ENCODE results near the gene GSTT2.
"Not testable (repeated sequence)": the region's sequence is repeated elsewhere in the genome, so short reads cannot be mapped to it uniquely, and the experiment has no call there.

Gene GSTT2

DNA sequence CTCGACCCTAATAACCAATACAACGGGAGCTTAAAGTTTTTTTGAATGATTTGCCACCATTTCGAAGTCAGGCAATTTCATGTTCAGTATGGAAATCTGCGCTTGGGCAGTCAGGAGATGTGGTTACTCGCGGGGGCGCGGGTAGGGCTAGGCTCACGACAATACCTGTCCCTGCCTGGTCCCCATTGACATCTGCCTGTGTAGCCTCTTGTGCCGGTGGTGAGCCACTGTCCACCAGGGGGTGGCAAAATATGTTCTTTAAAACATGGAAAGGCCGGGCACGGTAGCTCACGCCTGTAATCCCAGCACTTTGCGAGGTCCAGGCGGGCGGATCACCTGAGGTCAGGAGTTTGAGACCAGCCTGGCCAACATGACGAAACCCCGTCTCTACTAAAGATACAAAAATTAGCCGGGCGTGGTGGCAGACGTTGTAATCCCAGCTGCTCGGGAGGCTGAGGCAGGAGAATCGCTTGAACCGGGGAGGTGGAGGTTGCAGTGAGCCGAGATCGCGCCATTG, 5.0 kb upstream of the GSTT2 start:
- not testable (repeated sequence) for DNase-seq

DNA sequence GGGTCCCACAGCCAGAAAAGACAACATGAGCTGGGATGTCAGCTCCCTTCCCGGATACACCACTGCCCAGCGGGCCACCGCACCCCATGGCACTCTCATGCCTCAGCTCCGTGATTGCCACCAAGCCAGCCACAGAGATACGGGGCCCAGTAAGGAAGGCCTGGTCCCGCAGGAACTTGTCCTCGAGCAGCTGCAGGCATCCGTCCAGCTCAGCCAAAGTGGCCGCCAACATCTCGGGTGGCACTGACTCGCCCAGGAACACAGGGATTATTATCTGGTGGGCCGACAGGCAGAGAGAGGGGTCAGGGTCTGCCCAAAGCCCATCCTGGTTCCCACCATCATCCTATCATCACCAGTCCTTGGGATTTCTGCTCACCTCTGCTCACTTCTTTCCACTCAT, 2.6 kb upstream of the GSTT2 start:
- DNase-seq: not testable (repeated sequence)

DNA sequence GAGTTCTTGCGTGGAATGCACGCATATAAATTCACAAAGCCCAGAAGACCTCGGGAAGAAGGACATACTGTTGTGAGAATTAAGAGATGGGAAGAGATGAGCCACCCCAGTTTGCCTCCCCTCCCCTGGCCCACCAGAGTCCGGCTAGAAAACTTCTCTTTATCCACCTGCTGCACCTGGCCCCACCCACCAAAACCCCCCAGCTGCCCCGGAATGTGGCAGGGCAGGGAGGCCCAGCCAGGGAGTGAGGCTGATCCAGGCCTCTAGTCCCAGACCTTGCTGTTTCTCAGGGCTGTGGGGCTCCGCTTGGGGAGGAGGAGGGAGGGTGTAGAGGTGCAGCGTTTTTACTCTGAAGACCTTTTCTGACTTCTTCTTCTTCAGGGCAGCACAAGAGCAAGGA, 633 bp downstream of the GSTT2 start:
- not testable (repeated sequence) for DNase-seq

DNA sequence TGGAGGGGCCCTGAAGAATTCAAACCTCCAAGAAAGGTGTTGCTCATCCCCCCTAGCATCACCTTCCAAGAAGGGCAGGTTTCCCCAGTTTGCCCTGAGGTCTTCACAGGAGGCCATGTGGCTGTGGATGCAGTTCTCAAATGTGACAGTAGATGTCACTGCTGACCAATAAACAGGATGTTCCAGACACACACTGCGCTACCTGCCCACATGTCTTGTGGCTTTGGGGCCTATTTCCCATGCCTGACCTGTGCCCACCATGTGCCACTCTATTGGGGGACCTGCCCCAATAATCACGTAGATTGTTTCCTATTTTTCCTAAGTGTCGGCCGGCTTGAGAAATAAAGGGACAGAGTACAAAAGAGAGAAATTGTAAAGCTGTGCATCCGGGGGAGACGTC, 4.5 kb downstream of the GSTT2 start:
- peak; percentile 68 for DNase-seq

DNA sequence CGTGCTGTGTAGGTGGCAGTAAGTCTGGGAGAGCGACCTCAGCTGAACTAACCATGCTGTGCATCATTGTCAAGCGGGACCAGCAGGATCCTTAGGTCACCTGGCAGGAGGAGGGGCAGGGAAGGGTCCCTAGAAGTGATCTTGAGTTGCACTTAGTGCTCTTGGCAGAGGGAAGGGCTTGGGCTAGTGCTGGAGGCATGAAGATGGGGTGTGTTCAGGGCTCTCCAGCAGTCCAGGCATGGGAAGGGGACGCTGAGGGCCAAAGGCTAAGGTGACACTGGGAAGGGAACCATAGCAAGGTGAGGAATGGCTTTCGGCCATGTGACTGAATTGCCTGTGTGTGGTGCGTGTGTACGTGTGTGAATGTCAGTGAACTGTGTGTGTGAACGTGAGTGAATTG, 6.2 kb downstream of the GSTT2 start:
- DNase-seq: not testable (repeated sequence)

DNA sequence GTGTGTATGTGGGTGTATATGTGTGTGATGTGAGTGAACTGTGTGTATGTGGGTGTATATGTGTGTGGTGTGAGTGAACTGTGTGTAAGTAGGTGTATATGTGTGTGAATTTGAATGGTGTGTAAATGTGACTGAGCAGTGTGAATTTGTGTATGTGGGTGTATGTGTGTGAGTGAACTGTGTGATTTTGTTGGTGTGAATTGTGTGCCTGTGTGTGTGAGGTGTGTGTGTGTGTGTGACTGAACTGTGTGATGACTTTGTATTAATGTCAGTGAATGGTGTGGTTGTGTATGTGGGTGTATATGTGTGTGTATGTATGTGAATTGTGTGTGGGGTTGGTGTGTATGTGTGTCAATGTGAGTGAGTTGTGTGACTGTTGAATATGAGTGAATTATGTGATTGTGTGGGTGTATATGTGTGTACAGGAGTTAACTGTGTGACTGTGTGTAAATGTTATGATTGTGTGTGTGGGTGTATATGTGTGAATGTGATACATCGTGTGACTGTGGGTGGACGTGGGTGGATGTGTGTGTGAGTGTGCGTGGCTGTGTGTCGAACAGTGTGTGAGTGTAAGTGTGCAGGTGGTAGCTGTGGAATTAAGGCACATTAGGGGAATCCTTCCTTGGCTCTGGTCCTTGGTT, 6.7 kb downstream of the GSTT2 start:
- not testable (repeated sequence) for DNase-seq

DNA sequence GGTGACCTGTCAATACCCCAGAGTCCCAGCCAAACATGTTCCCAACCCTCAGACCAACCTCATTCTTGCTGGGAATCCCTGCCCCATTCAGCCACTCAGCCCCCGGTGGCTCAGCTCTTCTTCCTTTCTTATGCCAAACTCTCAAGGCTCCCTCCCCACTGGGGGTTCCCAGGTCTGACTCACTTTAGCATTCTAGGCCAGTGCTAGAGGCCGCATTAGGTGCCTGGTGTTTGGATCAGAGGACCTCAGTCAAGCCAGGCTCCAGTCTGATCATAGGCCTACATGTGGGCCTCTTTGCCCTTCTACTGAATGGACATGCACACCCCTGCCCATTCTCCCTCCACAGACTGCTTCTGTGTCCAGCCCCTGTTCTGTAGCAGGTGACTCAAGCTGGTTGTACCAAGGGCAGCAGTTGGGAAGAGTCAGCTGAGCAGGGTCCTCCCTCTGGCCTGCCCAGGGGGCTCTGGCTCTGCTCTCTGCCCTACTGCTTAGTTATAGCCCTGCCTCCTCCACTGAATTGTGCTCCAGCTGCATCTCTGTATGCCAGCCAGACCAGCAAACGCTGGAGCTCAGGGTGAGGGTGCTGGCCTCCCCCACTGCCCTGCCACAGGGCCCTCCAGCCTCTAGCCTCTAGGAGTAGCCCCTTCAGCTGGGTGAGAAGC, 9.8 kb downstream of the GSTT2 start:
- not testable (repeated sequence) for DNase-seq

DNA sequence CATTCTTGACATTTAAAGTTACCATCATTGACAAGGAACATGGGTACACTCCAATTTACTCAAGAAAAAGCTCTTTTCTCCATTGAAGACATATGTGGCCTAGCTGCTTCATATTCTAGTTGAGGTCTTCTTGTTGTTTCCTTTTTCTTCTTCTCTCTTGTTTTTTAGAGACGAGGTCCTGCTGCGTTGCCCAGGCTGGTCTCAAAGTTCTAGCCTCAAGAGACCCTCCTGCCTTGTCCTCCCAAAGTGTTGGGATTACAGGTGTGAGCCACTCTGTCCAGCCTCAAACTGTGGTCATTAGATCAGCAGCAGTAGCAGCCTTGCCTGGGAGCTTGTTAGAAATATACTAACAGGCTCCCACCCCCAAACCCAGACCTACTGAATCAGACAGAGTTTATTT, 13.1 kb downstream of the GSTT2 start:
- DNase-seq: not testable (repeated sequence)

DNA sequence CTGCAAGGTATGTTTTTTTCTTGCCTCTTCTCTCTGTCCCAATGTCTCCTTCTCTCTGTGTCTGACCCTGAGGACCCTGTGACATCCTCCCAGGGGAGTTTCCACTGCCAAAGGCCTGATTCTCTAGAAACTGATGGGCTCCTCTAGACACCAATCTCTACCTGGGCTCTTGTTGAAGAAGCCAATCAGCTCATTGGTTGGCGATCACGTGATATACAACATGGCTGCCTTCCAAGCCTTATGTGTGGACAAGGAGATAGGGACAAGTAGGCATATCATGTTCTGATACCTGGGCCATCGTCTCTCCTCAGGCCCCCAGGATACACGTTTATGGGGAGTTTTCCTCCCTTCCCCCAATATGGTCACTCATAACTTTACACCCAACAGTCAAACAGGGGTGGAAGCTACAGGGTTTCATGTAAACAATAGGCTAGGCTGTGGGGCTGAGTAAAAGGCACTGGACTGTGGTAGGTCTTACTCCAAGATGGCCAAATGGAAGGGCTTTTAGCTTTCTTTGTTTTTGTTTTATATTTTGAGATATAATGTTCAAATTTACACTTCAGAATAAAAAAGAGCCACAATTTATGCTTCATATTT, 13.7 kb downstream of the GSTT2 start:
- DNase-seq: not testable (repeated sequence)

DNA sequence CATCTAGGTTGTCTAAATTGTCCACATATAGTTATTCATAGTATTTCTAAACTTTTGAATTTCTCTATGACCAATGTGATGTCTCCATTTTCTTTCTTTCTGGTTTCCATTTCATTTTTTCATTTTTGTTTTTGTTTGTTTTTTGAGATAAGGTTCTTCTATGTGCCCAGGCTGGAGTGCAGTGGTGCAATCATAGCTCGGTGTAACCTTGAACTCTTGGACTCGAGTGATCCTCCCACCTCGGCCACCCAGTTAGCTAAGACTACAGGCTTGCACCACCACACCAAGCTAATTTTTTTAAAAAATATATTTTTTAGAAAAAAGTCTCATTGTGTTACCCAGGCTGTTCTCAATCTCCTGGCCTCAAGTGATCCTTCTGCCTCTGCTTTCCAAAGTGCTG, 17.2 kb downstream of the GSTT2 start:
- no peak for DNase-seq

DNA sequence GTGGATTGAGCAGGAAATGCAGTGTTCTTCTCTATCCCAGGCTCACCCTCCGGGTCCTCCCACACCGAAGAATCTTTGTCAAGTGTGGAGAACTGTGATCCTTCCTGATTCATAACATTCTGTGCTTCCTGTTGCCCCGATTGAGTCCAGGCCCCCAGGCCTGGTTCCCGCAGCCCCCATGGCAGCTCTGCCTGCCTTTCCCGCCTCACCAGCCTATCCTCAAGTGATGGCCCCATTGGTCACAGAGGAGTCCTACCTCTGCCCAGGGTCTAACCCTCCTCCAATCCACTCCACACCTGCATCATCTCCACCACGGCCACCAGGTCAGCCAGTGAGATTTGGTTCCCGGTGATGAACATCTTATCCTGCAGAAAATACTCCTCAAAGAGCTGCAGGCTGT, 19.8 kb downstream of the GSTT2 start:
- not testable (repeated sequence) for DNase-seq

DNA sequence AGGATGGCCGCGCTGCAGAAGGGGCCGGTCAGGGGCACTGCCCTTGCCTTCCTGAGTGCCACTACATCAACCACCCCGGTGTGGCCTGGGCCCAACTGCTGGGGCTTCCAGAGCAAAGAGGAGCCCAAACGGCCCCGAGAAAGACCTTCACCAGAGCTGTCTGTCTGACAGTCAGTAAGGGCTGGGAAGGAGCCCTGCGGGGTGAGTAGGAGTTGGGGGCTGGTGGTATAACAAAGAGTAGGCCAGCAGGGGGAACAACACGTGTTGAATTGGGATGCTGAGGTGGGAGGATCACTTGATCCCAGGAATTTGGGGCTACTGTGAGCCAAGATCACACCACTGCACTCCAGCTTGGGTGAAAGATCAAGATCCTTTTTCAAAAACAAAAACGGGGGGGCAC, 21.4 kb downstream of the GSTT2 start:
- no peak for DNase-seq

DNA sequence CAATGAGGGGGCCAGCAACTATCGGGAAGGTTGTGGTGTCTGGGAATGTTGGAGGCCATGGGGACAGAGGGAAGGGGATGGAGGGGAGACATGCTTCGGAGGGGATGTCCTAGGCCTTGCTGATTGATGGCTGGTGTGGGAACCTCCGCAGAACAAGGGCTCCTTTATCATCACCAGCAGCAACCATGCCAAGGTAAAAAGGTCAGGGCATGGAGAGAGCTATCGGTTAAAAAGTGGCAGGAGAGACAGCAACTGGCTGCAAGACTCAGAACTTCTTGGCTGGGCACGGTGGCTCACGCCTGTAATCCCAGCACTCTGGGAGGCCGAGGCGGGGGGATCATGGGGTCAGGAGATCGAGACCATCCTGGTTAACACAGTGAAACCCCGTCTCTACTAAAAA, 22.3 kb downstream of the GSTT2 start:
- DNase-seq: no peak

DNA sequence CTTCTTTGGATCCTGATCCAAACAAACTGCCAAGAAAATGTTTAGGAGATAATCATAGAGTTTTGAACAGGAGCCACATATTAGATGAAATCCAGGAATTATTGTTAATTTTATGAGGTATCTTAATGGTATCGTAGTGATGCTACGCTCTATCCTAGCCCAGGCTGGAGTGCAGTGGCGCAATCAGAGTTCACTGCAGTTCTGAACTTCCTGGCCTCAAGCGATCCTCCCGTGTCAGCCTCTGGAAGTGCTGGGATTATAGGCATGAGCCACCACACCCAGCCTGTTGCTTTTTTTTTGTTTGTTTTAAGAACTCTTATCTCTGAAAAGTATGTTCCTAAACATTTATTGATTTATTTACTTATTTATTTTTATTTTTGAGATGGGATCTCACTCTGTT, 22.9 kb downstream of the GSTT2 start:
- DNase-seq: no peak

DNA sequence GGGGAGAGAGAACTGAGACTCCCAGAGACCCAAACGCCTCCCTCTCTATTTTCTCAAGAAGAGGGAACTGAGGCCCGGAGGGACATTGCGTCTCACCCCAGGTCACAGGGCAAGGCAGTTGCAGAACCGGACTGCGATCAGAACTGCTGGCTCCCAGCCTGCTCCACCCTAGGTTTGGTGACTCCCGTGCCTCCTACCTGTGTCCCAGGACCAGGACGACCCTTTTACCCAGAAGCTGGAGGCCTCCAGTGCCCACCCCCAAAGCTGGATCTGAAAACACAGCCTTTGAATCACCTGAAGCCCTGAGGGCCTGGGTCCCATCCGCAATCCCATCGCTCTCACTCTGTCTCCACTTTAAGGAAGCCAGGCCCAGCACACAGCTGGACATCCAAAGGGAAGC, 24.0 kb downstream of the GSTT2 start:
- DNase-seq: no peak

DNA sequence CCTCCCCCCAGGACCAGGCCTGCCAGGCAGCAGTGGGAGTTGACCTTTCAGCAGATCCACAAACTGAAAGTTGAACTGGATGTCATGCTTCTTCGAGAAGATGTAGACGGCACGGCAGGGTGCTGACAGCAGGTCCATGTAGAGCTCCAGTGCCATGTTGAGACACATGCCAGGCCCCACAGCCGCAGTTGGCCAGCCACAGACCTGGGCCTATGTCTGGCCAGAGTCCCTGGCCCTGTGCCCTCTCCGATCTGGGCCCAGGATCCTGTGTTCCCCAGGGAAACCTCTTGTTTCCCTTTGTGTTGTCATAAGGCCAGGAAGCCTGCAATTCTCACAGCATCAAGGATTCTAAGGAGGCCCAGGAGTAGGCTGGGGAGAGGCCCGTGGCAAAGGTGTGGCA, 25.3 kb downstream of the GSTT2 start, which contains the start of gene GSTT4:
Gene GSTT4, minus strand, starts transcription at position 253 of the 400 bp plus-strand sequence. Its CDS starts 97 bp downstream, at position 156.
- DNase-seq: no peak

DNA sequence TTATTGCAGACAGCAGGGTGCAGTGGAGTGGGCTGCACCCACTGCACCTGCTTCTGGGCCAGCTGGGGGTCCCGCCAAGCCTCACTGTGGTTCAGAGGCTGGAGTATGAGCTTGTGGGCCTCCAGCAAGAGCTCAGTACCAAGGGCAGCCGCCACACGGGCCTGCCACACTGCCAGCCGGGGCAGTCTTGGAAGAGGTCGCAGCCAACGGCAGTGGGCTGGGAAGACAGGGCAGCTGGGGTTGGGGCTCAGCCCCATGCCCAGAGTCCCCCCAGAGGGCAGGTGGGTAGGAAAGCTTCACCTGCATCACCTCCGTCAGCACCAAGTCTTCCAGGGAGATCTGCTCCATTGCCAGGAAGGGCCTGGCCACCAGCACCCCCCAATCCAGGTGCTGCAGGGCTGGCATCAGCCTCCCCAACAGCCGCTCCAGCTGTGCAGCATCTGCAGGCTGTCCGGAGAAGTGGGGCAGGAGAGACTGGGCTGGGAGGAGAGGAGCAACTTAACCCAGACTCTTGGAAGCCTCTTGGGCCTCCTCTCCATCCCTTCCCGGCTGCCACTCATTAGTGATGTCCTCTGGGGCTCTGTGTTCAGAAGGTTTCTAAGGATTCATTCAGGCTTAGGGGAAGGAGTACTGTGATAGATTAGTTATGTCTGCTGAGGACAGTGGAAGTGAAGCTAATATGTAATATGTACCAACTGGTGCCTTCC, 26.4 kb downstream of the GSTT2 start:
- no peak for DNase-seq

DNA sequence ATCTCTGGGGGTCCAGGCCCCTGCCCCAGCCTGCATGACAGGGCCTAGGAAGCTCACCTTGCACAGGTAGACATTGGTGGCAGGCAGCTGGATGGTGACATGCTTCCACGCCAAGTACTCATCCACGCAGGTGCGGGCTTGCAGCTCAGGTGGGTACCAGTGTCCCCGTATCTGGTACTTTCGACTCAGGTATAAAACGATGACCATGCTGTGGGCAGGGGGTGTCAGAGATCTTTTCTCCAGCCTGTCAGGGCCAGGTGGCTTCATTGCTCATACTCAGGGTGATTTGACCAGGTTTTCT, 26.9 kb downstream of the GSTT2 start:
- no peak for DNase-seq

DNA sequence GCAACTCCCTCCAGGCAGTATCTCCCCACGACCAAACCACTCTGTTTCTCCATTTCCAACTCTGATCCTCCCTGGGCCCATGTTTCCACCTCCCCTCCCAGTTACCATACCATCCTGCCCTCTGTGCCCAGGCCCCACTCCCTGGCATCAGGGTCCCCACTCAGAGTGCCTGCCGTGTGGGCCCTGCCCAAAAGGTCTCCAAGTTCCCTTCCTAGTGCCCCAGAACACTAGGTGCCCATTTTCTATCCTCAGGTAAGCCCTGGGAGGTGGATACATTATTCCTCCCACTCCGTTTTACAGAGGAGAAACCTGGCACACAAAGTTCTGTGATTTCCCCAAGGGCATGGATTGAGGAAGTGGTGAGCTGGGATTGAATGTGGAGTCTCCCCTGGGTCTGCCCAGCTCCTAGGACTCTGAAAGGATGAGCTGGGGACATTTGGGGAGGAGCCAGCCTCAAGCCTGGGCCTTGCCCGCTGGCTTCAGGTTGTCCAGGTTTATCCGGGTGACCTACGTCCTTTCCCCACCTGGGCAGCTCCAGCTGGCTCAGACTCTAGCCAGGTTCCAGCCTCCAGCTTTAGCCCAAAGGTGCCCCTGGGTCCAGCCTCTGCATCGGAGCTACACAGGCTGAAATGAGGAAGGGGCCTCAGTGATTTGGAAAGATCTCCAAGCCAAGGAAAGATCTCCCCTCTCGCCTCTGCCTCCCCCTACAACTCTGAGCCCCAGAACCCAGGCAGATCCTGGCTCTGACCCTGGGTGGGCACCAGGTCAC, 27.5 kb downstream of the GSTT2 start:
- DNase-seq: no peak

DNA sequence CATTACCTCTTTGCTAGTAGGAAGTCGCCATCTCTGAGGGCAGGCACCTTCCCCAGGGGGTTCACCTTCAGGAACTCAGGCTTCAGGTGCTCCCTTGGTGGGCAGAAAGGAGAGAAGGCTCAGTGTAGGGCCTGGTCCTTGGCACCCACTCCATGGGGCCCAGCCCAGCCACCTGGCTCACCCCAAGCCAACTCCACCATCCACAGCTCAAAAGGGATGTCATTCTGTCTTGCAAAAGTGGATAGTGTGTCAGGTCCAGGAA, 28.0 kb downstream of the GSTT2 start:
- no peak for DNase-seq

DNA sequence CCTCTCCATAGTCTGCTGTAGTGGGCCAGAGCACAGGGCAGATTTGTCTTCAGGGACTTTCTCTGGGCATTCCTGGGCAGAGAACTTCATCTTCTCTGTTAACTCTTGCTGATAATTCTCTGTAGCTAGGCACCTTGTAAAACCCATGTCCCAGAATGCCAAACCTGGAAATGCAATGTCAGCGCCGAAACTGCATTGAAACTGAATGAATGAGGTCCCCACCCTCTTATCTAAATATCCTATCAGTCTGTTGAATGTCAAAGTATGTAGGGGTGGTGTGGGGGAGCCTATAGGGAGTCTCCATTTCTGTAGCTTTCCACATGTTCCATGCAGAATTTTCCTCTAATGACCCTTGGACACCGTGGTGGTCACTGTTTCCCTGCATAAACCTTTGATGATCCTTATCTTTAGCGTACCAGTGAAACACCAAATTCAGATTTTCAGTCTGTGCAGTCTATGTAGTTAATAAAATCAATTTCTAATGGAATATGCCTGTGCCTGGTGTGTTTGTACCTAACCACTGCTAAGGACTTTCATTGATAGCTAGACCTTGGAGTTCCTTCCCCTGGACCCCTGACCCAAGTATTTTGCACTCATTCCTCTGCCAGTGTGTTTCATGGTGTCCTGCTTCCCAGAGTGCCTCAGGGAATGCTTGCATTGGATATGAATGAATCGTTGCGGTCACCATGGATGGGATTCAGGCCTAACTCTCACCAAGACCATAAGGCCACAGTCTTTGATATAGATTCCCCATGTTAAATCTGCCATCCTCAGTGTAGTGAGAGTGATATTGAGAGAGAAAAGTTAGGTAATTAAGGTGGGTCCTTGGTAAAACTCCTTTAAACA, 28.7 kb downstream of the GSTT2 start:
- no peak for DNase-seq

All from activated CD4-positive, alpha-beta T cell treated with anti-CD3 and anti-CD28 coated beads, Interleukin-2, amount 50 U/mL, for 1 hour (primary cell).